Fibroblast of lung (primary cell): Measurements from ENCODE around the gene TYK2. TPM values are rescaled to one million over a fixed set of nuclear protein-coding genes. Genes with fewer than 3 reads are reported as not detected.
"Not testable (repeated sequence)": the region's sequence is repeated elsewhere in the genome, so short reads cannot be mapped to it uniquely, and the experiment has no call there.

Experiments
- DNase-seq, 2 donors: peaks; one replicate each; pipeline versions ENCODE4 v3.0.0 to v3.0.0-alpha.2; 2010; ENCODE audit warnings: low read depth in 2 of 2
- H2AFZ ChIP-seq: 2 replicates; pipeline ENCODE4 v1.5.1; 2012; ENCODE audit warnings: low read length, control low read depth, inconsistent platforms
- H3K27ac ChIP-seq: 2 replicates; pipeline ENCODE4 v1.5.1; 2011; ENCODE audit warnings: low read length, control low read depth; ENCODE audit not compliant: insufficient read depth
- H3K27me3 ChIP-seq: 2 replicates; pipeline ENCODE4 v1.5.1; 2011; ENCODE audit warnings: mild to moderate bottlenecking, low read length; ENCODE audit not compliant: control insufficient read depth, insufficient read depth
- H3K36me3 ChIP-seq: 2 replicates; pipeline ENCODE4 v1.5.1; 2011; ENCODE audit warnings: low read length; ENCODE audit not compliant: control insufficient read depth, insufficient read depth
- H3K4me1 ChIP-seq: 2 replicates; pipeline ENCODE4 v1.5.1; 2011; ENCODE audit warnings: low read length; ENCODE audit not compliant: control insufficient read depth, insufficient read depth; ENCODE audit errors: extremely low read depth
- H3K4me2 ChIP-seq: 2 replicates; pipeline ENCODE4 v1.5.1; 2011; ENCODE audit warnings: low read length, control low read depth; ENCODE audit not compliant: insufficient read depth; ENCODE audit errors: extremely low read depth
- H3K4me3 ChIP-seq, 4 experiments: fragments of 200-600 bp in 1 of 4; sonication (generic) in 1 of 4; replicated peaks in 1 of 4; 2 replicates each; pipeline ENCODE4 v1.5.1; 2011 to 2016; ENCODE audit warnings: low read length in 4 of 4, low read depth in 3 of 4, mild to moderate bottlenecking in 3 of 4, control low read depth in 2 of 4, inconsistent platforms in 1 of 4, mixed read lengths in 1 of 4; ENCODE audit not compliant: insufficient read depth in 1 of 4; ENCODE audit errors: control extremely low read depth in 1 of 4
- H3K79me2 ChIP-seq: 2 replicates; pipeline ENCODE4 v1.5.1; 2012; ENCODE audit warnings: mild to moderate bottlenecking, low read length, inconsistent platforms; ENCODE audit not compliant: control insufficient read depth, insufficient read depth
- H3K9ac ChIP-seq: 2 replicates; pipeline ENCODE4 v1.5.1; 2011; ENCODE audit warnings: mild to moderate bottlenecking, low read length, control low read depth; ENCODE audit not compliant: insufficient read depth
- H3K9me3 ChIP-seq: 2 replicates; pipeline ENCODE4 v1.5.1; 2012; ENCODE audit warnings: low read depth, low read length; ENCODE audit not compliant: control insufficient read depth, insufficient read depth
- H4K20me1 ChIP-seq: 2 replicates; pipeline ENCODE4 v1.5.1; 2011; ENCODE audit warnings: low read length; ENCODE audit not compliant: control insufficient read depth, insufficient read depth; ENCODE audit errors: extremely low read depth
- CTCF ChIP-seq, 2 donors: IDR thresholded peaks in 1 of 2; conservative IDR thresholded peaks in 1 of 2; 1 replicate in 1 of 2; 2 replicates in 1 of 2; pipeline ENCODE4 v1.5.1; 2011 to 2012; ENCODE audit warnings: low read length in 2 of 2, control low read depth in 1 of 2, inconsistent platforms in 1 of 2, low read depth in 1 of 2, mild to moderate bottlenecking in 1 of 2
- EZH2 ChIP-seq: IDR thresholded peaks from 2 replicates; pipeline ENCODE4 v1.5.1; 2012; ENCODE audit warnings: low read length, control low read depth, mild to moderate bottlenecking; ENCODE audit errors: missing control alignments
- polyA plus RNA-seq, 2 donors: library from polyadenylated mRNA; depleted of rRNA in 1 of 2; stranded (reverse) in 1 of 2; unstranded in 1 of 2; fragments of >200 nt; gene quantifications; 2 replicates each; pipeline ENCODE4 v1.2.1, GENCODE V29; 2011 to 2012; ENCODE audit warnings: missing spikeins in 1 of 2
- total RNA-seq: library from RNA; depleted of rRNA; stranded (reverse); fragments of >200 nt; gene quantifications from 2 replicates; pipeline ENCODE4 v1.2.1, GENCODE V29; 2014

TYK2 gene
- total and polyA plus RNA-seq, 2 donors (not counting 1 experiment from before 2014, with no cell fraction given): 17.4 to 95.5 TPM

- Histone ChIP-seq H3K4me1 (peaks cover 15% of the 10 kb centered on the region), H3K36me3 (no peaks in the 10 kb centered on the region), H3K9ac (peak overlapping the region; percentile 60), H4K20me1 (no peaks in the 10 kb centered on the region), H3K79me2 (no peaks in the 10 kb centered on the region), H3K27me3 (peaks cover 21% of the 10 kb centered on the region), H2AFZ (peak overlapping the region; percentile 78), H3K4me3 (peak overlapping the region; percentile 42 to 69 (median 56)), H3K27ac (peak overlapping the region; percentile 13), H3K4me2 (peak overlapping the region; percentile 74), H3K9me3 (no peaks in the 10 kb centered on the region)
- TF ChIP-seq EZH2 (no peak), CTCF (conservative IDR thresholded peaks at IDR 0.05 in 1 of 2, IDR thresholded peaks at IDR 0.05 in 1 of 2; ENCODE audit: low read depth in 1 of 2, low read length in 2 of 2) (no peak)
- DNase-seq: no peak
Observed at GRCh38 chr19:10416083-10416379, 35.7 kb upstream of the TYK2 start.

- no peak overlapping the region for H3K9ac ChIP-seq
- no peaks in the 10 kb centered on the region for H3K9me3 ChIP-seq
- H3K27me3 ChIP-seq: no peaks in the 10 kb centered on the region
- no peak overlapping the region for H3K4me3 ChIP-seq
- no peak overlapping the region for H3K4me2 ChIP-seq
- H3K36me3 ChIP-seq: no peaks in the 10 kb centered on the region
- no peak overlapping the region for H3K27ac ChIP-seq
- TF ChIP-seq EZH2 (no peak), CTCF (conservative IDR thresholded peaks at IDR 0.05 in 1 of 2, IDR thresholded peaks at IDR 0.05 in 1 of 2; ENCODE audit: low read depth in 1 of 2, low read length in 2 of 2) (no peak)
- H3K4me1 ChIP-seq: peaks cover 4% of the 10 kb centered on the region
- H3K79me2 ChIP-seq: no peaks in the 10 kb centered on the region
- no peak overlapping the region for H2AFZ ChIP-seq
- H4K20me1 ChIP-seq: no peaks in the 10 kb centered on the region
- DNase-seq: no peak
Observed at GRCh38 chr19:10412257-10412977, 32.0 kb upstream of the TYK2 start.

GRCh38 chr19:10411224-10411623 lies 30.9 kb upstream of the TYK2 start:
- not testable (repeated sequence) for H3K27ac ChIP-seq, H3K9me3 ChIP-seq, H2AFZ ChIP-seq, H4K20me1 ChIP-seq, DNase-seq, H3K27me3 ChIP-seq, H3K36me3 ChIP-seq, H3K79me2 ChIP-seq, H3K4me2 ChIP-seq, H3K4me3 ChIP-seq, H3K9ac ChIP-seq, H3K4me1 ChIP-seq
